HepG2 (cell line): ENCODE measurements around the gene LAMB2. TPM values are rescaled to one million over a fixed set of nuclear protein-coding genes. Genes with fewer than 3 reads are reported as not detected.
A peak's percentile ranks its signal among the peaks of the same experiment; 100 is the strongest.

Experiments used
- ARID4A ChIP-seq: sonication (generic); formaldehyde crosslinking; IDR thresholded peaks from 2 replicates; pipeline ENCODE4 v1.5.0; 2020; ENCODE audit warnings: mild to moderate bottlenecking, missing genetic modification reagents, borderline replicate concordance
- ATF7 ChIP-seq, 2 experiments: fragments of 450-650 bp in 1 of 2; sonication (generic) in 1 of 2; formaldehyde crosslinking in 1 of 2; IDR thresholded peaks; 2 replicates each; pipeline versions ENCODE4 v1.4.0 to v1.6.1; 2016 to 2020; ENCODE audit warnings: antibody characterized with exemption in 1 of 2, mild to moderate bottlenecking in 1 of 2, missing genetic modification reagents in 1 of 2
- CREB1 ChIP-seq, 2 experiments: fragments of 450-650 bp in 1 of 2; IDR thresholded peaks; 2 replicates each; pipeline ENCODE4 v1.6.1; 2016 to 2017; ENCODE audit warnings: control low read depth in 1 of 2, mild to moderate bottlenecking in 1 of 2, missing compliant biosample characterization in 1 of 2, missing genetic modification characterization in 1 of 2
- SOX5 ChIP-seq: IDR thresholded peaks from 2 replicates; pipeline ENCODE4 v1.6.1; 2016; ENCODE audit warnings: borderline replicate concordance
- THAP11 ChIP-seq: IDR thresholded peaks from 2 replicates; pipeline ENCODE4 v1.6.1; 2016; ENCODE audit warnings: missing biosample characterization, missing genetic modification reagents
- ZNF446 ChIP-seq: sonication (generic); formaldehyde crosslinking; IDR thresholded peaks from 2 replicates; pipeline ENCODE4 v1.5.0; 2020; ENCODE audit warnings: mild to moderate bottlenecking, missing genetic modification reagents
- ZNF547 ChIP-seq: sonication (generic); formaldehyde crosslinking; IDR thresholded peaks from 2 replicates; pipeline ENCODE4 v1.5.1; 2020; ENCODE audit warnings: mild to moderate bottlenecking, missing genetic modification reagents
- ZNF652 ChIP-seq: IDR thresholded peaks from 2 replicates; pipeline ENCODE4 v1.6.1; 2016; ENCODE audit warnings: low read depth, borderline replicate concordance
- ZNF878 ChIP-seq: sonication (generic); formaldehyde crosslinking; IDR thresholded peaks from 2 replicates; pipeline ENCODE4 v1.8.1; 2023; ENCODE audit warnings: mild to moderate bottlenecking, missing genetic modification reagents, moderate library complexity
- polyA plus RNA-seq, 8 experiments: library from polyadenylated mRNA; depleted of rRNA in 3 of 8; stranded (reverse) in 7 of 8; unstranded in 1 of 8; fragments of >200 nt; fragmentation: Illumina TruSeq in 4 of 8; extraction: Trizol in 4 of 8; gene quantifications; 2 replicates each; pipeline versions ENCODE4 v1.2.1 to v1.2.3, GENCODE V29; 2011 to 2016; ENCODE audit warnings: low read depth in 4 of 8, missing spikeins in 1 of 8, mixed read lengths in 1 of 8; ENCODE audit not compliant: insufficient read depth in 1 of 8
- total RNA-seq, 5 experiments: library from RNA; depleted of rRNA; stranded (reverse); fragments of >200 nt; fragmentation: Illumina TruSeq; extraction: Trizol; gene quantifications; 2 replicates each; pipeline ENCODE4 v1.2.3, GENCODE V29; 2016; ENCODE audit warnings: low read depth in 1 of 5

The LAMB2 gene
- total and polyA plus RNA-seq, 2 of the 13 experiments (the other 11 are each of a cell fraction or from before 2014, with no cell fraction given) = 208 to 443 TPM

- TF ChIP-seq ZNF878 (CRISPR knock-in tag) (0 out of 2 replicates have a peak, but pooled peaks have one; percentile 46), SOX5 (CRISPR knock-in tag) (peak; percentile 41), ZNF652 (CRISPR knock-in tag) (no peak), ATF7 (IDR thresholded peaks at IDR 0.05) (no peak), ATF7 (CRISPR knock-in tag; IDR thresholded peaks at IDR 0.05) (no peak), ZNF547 (peak; percentile 88; the same call in 1 of the 2 replicates), CREB1 (IDR thresholded peaks at IDR 0.05) (peak; percentile 10; the same call in 1 of the 2 replicates), CREB1 (CRISPR knock-in tag; IDR thresholded peaks at IDR 0.05) (peak; percentile 76), ARID4A (peak; percentile 95), THAP11 (CRISPR knock-in tag) (peak; percentile 86), ZNF446 (CRISPR knock-in tag) (0 out of 2 replicates have a peak, but pooled peaks have one; percentile 91)
Measured at GRCh38 chr3:49104427-49105291, 28.2 kb downstream of the LAMB2 start, which contains the start of gene QARS1 (continued).
